Measurements from ENCODE around the gene ADK. TPM values are rescaled to one million over a fixed set of nuclear protein-coding genes. Genes with fewer than 3 reads are reported as not detected.

Gene ADK
- polyA plus RNA-seq, 1 experiment: 41.9 TPM

DNA sequence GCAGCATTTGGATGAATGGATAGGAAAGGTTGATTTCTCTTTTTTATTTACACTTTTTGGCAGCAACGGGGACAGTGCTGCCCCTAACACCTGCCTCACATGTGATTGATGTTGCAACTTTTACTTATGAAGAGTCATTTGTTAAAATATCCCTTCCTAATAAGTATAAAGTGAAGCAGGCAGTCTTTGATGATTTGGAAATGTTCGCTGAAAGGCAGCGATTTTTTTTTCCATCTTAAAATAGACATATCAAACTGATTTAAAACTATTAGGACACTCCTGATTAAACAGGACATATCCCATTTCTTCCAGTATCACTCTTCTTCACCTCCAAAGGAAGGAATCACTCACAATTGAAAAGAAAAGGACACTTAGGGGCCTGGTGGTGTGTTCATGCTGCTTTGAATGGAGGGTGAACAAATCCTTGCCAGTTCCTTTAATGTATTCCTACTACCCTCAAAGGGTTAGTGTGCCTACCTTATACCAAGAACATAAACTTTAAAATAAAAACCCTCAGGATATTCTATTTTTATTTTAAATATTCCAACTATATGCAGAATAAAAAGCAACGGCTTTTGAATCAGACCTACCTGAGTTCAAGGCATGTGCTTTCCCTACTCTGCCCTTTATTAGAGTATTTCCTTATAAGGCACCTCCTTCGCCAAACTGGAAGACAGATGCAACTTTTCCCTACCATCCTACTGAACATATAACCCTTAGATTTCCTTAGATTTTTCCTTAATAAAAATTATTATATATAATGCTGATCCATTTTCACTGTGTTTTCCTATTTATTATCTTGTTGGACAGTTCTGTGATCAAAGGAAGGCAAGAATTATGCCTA lies 1.1 kb downstream of the ADK start:
- peak overlapping the region; percentile 98 for H3K4me3 ChIP-seq (ENCODE audit: low read depth, low read length)
- CTCF ChIA-PET: interaction anchor here (0.7 to 2.5 kb wide), 8 partner anchors 15 to 266 kb away, joined by 3 to 10 read pairs (median 5); no protein-coding TSS in a partner anchor
- H3K27ac ChIP-seq (ENCODE audit: low read depth, low read length): no peak overlapping the region
- TF ChIP-seq CTCF (IDR thresholded peaks at IDR 0.05; ENCODE audit: low read depth, low read length): no peak
- H3K27me3 ChIP-seq (ENCODE audit: control insufficient read depth, insufficient read depth, low read length): no peaks in the 10 kb centered on the region
- no peak for DNase-seq (ENCODE audit: low read depth, low spot score)
- POLR2A ChIA-PET: interaction anchor here (1.1 kb wide), 2 partner anchors 24 to 38 kb away, joined by 5 to 6 read pairs; no protein-coding TSS in a partner anchor
- peaks cover 3% of the 10 kb centered on the region; the same call in 1 of the 2 replicates for H3K9me3 ChIP-seq (ENCODE audit: control insufficient read depth, insufficient read depth, low read length)

DNA sequence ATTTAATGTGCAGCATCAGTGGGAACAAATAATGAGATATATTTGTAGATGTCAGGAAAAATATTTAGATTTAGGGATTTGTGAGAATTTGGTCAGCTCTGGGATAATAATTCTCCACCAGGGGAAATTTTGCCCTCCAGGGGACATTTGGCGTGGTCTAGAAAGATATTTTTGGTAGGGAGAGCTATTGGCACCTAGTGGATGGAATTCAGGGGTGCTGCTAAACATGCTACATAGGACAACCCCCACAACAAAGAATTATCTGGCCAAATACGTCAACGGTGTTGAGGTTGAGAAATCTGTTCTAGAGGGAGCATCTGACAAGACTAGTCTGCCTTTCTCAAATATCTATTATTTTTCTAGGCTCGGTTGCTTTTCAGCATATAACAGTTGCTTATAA lies 2.1 kb downstream of the ADK start:
- no peaks in the 10 kb centered on the region for H3K27me3 ChIP-seq (ENCODE audit: control insufficient read depth, insufficient read depth, low read length)
- H3K4me3 ChIP-seq (ENCODE audit: low read depth, low read length): no peak overlapping the region
- ChIA-PET POLR2A (interaction anchor here (1.4 kb wide), 1 partner anchor 23 kb away, joined by 6 read pairs; no protein-coding TSS in a partner anchor), CTCF (interaction anchor here (0.7 to 2.5 kb wide), 6 partner anchors 9 to 866 kb away, joined by 3 to 10 read pairs (median 4); no protein-coding TSS in a partner anchor)
- peaks cover 3% of the 10 kb centered on the region; the same call in 1 of the 2 replicates for H3K9me3 ChIP-seq (ENCODE audit: control insufficient read depth, insufficient read depth, low read length)
- peak; percentile 73 for TF ChIP-seq CTCF (IDR thresholded peaks at IDR 0.05; ENCODE audit: low read depth, low read length)
- DNase-seq (ENCODE audit: low read depth, low spot score): no peak
- no peak overlapping the region for H3K27ac ChIP-seq (ENCODE audit: low read depth, low read length)

GRCh38 chr10:74153676-74154075 lies 2.7 kb downstream of the ADK start:
- H3K9me3 ChIP-seq (ENCODE audit: control insufficient read depth, insufficient read depth, low read length): peaks cover 3% of the 10 kb centered on the region; the same call in 1 of the 2 replicates
- no peak overlapping the region for H3K27ac ChIP-seq (ENCODE audit: low read depth, low read length)
- ChIA-PET POLR2A (interaction anchor here (1.4 kb wide), 1 partner anchor 23 kb away, joined by 6 read pairs; no protein-coding TSS in a partner anchor), CTCF (interaction anchor here (0.6 to 2.5 kb wide), 6 partner anchors 8 to 866 kb away, joined by 4 to 10 read pairs (median 6); no protein-coding TSS in a partner anchor)
- H3K27me3 ChIP-seq (ENCODE audit: control insufficient read depth, insufficient read depth, low read length): no peaks in the 10 kb centered on the region
- no peak for TF ChIP-seq CTCF (IDR thresholded peaks at IDR 0.05; ENCODE audit: low read depth, low read length)
- H3K4me3 ChIP-seq (ENCODE audit: low read depth, low read length): no peak overlapping the region
- no peak for DNase-seq (ENCODE audit: low read depth, low spot score)

DNA sequence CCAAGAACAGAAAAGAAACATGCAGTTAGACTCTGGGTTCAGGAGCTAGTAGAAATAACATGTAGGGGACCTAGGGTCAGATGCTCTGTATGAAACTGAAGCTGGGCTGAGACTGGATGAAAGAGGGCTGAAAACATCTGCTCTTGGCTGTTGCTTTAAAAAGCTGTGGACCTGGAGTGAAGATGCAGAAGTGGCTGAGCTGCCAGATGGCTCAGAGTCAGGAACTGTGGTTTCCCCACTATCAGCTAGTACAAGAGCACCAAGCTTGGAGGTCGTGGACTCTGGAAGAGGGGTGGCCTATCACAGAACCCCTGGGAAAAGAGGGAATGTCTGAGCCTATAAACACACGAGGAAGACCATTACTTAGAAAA lies 5.9 kb downstream of the ADK start:
- Histone ChIP-seq H3K4me3 (ENCODE audit: low read depth, low read length) (no peak overlapping the region), H3K9me3 (ENCODE audit: control insufficient read depth, insufficient read depth, low read length) (no peaks in the 10 kb centered on the region), H3K27ac (ENCODE audit: low read depth, low read length) (no peak overlapping the region), H3K27me3 (ENCODE audit: control insufficient read depth, insufficient read depth, low read length) (no peaks in the 10 kb centered on the region)
- no peak for TF ChIP-seq CTCF (IDR thresholded peaks at IDR 0.05; ENCODE audit: low read depth, low read length)
- DNase-seq (ENCODE audit: low read depth, low spot score): no peak
- POLR2A ChIA-PET: no interaction called here
- CTCF ChIA-PET: interaction anchor here (1.4 to 1.6 kb wide), 2 partner anchors 57 to 78 kb away, joined by 5 read pairs; no protein-coding TSS in a partner anchor

DNA sequence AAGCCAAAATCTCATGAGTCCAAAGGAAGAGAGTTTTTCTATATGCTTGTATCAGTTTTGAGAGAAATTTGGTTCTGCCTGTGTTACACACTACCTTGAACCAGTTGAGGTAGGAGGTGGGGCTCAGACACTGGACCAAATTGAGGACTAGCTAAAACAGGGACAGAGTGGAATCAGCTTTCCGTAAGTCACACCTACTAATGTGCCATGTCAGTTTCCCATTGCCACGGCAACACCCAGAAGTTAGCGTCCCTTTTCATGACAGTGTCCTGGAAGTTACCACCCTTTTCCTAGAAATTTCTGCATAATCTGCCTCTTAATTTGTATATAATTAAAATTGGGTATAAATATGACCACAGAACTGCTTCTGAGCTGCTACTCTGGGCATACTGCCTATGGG lies 9.0 kb downstream of the ADK start:
- no peaks in the 10 kb centered on the region for H3K27me3 ChIP-seq (ENCODE audit: control insufficient read depth, insufficient read depth, low read length)
- H3K4me3 ChIP-seq (ENCODE audit: low read depth, low read length): no peak overlapping the region
- no peaks in the 10 kb centered on the region for H3K9me3 ChIP-seq (ENCODE audit: control insufficient read depth, insufficient read depth, low read length)
- no peak overlapping the region for H3K27ac ChIP-seq (ENCODE audit: low read depth, low read length)
- no peak for TF ChIP-seq CTCF (IDR thresholded peaks at IDR 0.05; ENCODE audit: low read depth, low read length)
- ChIA-PET CTCF (no interaction called here), POLR2A (no interaction called here)
- DNase-seq (ENCODE audit: low read depth, low spot score): no peak

Data from AG04450 (cell line).